SHP77 treated with DMSO at 0.1 percent for 48 hours (cell line): ENCODE results near the gene ACKR3.

Source experiments
- DNase-seq: peaks from one replicate; lab custom pipeline; 2025; lab: John Stamatoyannopoulos, UW

Gene ACKR3

DNA sequence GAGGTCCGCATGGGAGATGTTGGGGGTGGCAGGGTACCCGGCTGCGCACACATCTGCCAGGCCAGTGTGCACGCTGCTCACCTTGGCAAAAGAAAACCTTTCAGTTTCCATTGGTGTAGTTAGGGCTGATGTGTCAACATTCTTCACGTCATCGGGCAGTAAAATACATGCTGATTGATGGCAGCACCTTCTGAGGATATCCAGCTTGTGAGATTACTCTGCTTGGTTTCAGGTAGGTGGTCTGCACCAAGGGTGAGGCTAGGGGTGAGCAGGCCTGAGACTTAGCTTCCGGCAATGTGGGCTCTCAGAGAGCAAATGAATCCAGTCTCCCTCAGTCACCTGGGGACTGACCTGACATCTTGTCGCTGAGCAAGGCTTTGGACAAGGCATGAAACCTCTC, 19.3 kb upstream of the ACKR3 start:
- DNase-seq = no peak

DNA sequence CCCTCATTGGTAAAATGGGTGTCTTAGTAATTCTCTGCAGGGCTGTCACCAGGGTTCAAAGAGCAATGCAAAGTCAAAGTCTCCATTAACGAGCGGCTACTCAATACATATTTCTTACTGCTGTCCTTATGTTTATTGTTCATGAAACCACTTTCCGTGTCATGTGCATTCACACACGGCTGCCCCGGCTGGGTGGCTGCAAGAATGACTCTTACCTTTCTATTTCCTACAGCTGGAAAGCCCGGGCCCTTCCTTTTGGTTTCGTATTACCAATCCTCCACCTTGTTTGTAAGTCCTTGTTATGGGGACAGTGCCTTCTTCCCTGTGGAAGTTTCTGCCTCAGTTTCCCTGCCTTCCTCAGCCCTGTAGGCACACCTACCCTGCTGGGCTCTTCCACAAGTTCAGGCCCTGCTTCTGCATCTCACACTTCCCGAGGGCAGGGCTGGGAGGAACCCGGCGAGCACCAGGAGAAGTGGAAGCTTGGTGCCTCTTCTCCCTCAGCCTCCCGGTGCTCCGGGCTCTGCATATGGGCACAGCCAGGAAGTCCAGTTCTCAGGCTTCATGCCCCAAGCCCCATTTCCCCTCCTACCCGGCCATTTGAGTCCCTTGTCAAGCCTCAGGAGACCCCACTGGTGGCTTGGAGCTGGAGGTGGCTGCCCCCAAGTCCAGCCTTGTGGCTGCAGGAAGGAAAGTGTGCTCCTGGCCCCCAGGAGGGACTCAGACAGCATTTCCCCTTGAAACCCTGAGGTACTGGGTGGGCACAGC, 18.7 kb upstream of the ACKR3 start:
- DNase-seq = no peak

DNA sequence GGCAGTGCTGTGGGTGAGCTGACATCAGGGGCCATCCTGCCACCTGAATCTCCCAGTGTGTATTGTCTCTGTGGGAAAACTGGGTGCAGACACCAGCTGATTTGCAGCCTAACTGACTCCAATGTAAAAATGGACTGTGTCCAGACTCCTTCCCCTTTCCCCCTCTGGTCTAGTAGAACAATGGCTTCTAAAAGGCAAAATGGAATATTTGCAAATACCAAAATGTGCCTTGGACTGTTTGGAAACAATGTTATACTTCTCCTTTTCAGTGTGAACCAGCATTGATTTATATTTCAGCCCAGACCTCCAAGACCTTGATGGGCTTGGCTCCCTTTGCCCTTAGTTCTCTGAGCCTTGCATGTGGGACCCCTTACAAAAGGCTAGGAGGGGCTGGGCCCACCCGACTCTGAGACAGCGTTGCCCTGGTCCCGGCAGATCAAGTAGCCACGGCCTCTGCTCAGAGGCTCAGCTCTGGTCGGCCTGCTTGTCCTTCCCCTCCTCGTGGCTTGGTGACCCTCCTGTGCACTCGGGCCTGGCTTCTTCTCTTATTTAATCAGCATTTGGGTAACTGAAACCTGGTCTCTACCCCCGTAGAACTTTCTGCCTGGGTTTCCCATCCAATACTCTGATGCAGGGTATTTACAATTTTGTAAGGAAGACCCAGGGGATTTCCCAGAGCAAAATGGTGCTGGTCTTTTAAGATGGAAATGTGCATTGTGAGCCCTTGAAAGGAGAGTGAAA, 18.0 kb upstream of the ACKR3 start:
- DNase-seq = no peak

DNA sequence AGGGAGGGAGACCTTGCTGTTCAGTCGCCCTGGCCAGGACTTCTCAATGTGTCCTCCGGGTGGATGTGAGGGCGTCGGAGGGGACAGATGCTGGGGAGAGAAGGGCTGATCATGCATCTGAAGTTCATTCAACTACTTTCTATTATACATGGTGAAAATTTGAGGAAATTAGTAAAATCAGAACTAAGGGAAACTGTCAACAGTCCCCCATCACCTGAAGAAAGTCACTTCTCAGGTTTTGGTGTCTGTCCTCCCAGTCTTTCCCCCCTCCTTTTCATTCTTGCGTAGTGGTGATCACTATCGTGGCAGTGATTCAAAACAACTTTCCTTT, 17.4 kb upstream of the ACKR3 start:
- DNase-seq = no peak

DNA sequence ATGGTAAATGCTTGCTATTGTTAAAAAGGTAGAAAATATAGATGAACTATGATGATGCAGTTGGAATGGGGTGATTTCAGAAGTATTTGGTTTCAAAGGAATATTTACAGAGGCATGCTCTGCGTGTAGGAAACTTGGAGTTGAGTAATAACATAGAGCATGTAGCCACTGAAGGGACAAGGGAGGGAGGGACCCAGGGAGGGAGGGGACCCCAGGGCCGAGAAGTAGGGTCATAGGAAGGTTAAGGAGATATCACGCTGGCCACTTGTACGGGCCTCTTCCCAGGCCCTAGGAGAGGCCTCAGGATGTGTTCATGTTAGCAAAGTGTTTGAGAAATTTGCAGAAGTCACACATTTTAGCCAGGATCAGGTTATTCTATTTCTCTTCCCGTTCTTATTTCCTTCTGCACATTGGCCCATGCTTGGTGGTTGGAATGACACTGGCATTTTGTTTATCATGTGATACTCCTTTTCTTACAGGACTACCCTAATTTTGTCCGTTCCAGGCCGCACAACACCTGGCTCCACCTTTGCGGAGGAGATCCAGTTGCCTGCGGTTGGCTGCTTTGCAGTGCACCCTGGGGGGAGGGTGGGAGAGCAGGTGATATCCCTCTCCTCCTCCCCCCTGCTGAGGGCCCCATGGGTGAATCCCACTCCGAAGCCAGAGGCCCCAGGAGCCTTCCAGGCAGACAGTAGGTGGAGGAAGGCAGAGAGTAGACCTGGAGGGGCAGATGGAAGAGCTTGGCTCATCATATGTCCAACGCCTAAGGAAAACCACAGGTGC, 16.9 kb upstream of the ACKR3 start:
- no peak for DNase-seq

DNA sequence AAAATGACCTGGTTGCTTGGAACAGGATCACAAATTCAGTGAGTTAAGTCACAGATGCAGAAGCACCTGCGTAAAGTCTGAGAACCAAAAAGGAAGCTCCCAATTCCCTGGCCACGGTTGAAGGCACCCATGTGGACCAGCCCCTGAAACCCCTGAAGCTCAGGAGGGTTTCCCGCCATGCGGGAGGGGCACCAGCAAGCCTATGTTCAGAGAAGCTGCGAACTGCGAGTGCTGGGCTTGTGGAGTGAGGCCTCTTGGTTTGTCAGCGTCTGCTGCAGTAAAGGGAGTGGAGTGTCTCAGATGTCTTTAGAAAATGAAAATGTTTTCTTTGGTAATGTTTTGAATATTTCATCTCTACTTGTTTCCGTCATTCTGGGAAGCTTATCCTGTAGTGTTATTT, 16.1 kb upstream of the ACKR3 start:
- DNase-seq = no peak

DNA sequence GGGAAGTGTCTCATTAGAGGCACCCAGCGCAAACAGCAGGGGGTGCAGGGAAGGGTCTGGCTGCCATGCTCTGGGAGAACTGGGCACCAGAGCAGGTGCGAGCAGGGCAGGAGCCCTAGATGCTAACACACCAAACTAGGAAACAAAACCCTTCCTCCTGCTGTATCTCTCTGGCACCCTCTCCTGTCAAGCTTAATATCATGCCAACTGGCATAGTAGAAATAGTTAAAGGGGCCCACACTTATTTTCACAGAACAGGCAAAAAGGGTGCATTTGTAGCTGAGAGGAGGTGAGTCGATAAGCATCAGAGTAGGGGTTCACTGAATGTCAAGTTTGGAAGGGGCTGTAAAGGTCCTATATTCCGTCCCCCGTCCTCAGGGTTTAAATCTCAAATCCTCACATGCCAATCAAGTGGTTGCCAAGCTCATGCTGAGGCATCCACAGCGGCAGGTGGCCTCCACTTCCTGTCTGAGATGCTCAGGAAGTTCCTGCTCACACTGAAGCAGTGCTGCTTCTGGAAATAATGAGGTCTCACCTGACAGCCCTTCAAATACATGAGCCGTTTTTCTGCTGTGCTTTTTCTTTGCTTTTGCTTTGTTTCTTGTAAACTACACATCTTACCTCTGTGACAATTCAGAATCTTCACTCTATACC, 14.9 kb upstream of the ACKR3 start:
- DNase-seq = no peak

DNA sequence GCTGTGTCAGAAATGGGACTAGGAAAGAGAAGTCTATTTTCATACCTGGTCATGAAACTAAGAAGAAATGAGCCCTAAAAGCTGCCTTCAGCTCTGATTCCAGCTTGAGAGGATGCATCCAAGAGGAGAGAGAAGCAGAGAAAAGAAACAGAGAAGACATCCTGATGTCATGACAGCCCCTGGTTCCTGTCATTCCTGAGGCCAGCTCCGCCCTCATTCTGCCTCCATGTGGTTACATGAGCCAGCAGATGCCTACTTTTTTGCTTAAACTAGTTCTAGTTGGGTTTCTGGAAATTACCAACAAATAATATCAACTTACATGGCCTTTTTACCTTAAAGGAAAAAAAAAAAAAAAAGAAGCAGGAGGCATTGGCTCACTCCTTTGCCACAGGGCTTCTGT, 14.1 kb upstream of the ACKR3 start:
- no peak for DNase-seq

DNA sequence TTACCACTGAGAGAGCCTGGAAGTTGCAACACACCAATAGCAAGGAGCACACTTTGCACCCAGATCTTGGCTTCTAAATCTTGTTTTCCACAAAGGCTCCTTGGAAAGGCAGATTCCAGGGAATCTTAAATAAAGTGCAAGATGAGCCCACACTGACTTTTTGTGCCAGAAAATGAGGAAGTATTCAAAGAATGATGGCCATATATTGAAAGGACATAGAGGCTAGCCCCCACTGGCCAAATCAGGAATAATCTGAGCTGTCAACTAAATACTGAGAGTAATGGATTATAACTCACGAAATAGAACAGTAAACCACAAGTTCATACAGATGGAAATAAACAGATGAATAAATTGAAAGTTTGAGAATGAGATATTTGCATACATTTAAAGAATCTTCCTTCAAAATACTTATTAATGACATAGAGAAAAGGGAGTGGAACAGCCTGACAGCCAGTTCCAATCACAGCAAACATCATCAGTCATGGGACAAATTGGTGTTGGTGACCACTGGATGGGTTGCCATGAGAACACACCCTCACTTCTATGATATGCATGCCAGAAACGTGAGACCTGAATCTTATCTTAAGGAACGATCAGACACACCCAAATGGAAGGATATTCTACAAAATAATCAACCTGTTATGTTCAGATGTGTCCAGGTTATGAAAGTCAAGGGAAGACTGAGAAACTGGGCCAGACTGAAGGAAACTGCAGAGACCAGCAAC, 12.2 kb upstream of the ACKR3 start:
- no peak for DNase-seq

DNA sequence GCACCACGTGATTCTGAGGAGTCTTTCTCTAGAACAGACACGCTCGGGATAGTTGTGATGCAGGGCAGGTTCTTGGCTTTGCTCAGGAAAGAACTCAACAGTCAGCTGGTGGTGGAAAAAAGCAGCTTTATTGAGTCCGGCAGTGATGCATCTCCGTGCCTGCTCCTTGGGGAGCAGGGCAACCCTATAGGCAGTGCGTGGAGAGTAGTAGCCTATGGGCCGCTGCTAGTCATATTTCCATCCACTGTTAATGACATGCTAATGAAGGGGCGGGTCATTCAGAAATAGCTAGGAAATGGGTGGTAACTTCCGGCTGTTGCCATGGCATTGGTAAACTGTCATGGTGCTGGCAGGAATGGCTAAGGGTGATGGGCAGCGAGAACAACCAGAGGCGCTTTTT, 11.6 kb upstream of the ACKR3 start:
- no peak for DNase-seq

DNA sequence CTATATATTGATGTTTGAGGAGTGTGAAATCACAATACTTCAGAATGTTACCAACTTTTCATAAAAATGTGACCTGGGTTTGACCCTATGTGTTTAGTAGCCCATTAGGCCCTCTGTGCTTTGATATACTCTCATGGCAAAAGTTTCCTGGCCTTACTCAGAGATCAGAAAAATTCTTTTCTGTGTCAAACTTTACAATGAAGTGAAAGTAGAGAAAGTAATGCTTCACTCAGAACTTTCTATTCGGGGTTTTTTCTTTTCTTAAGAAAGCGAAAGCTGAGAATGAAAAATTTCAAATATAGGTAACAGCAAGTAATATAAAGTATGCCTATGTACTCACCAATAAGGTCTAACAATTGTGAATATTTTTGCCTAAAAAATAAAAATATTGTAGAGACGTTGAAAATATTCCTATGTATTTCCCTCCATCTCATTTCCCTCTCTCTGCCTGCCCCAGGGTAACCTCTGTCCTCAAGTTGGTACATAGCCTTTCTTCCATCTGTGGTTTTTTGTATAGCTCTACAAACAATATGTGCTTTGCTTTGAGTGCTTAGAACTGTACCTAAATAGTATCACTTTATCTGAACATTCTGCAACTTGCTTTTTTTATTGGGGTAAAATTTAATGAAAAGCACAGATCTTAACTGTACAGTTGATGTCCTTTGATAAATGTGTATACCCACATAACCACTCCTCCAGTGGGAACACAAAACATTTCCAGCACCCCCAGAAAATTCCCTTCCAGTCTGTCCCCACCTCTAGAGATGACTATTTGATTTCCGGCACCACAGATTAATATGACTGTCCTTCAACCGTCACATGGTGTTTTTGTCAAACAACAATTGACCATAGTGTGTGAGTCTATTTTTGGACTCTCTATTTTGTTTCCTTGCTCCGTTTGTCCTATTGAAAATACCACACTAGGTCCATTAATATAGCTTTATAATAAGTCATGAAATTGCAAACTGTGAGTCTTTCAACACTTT, 10.3 kb upstream of the ACKR3 start:
- no peak for DNase-seq

DNA sequence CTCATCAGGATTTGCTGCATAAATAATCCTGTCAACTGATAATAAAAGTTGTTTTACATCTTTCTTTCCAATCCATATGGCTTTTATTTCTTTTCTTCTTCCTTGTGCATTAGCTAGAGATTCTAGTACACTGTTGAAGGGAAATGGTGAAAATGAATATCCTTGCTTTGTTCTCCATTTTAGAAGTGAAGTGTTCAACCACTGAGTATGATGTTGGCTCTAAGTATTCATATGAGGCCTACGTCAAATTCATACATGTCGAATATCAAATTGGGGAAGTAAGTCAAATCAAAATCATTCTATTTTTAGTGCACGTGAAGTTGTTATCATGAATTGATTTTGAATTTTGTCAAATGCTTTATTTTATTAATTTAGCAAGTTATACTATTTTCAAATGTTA, 7.8 kb upstream of the ACKR3 start:
- no peak for DNase-seq

DNA sequence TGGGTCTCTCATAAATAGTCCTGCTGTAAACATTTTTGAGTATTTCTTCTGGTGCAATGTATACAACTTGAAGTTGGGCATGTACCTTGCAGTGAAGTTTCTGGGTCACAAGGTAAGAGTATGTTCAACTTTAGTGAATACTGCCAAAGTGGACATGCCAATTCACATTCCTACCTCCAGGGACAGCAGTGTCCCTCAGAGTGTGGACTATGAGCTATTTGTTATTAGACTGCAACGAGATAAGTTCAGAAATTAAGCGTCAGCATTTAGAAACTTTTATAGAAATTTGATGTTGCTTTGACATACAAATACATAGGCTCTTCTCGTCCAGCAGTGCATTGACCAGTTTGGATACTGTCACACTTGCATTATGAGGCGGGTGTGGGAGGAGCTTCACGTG, 7.2 kb upstream of the ACKR3 start:
- no peak for DNase-seq

DNA sequence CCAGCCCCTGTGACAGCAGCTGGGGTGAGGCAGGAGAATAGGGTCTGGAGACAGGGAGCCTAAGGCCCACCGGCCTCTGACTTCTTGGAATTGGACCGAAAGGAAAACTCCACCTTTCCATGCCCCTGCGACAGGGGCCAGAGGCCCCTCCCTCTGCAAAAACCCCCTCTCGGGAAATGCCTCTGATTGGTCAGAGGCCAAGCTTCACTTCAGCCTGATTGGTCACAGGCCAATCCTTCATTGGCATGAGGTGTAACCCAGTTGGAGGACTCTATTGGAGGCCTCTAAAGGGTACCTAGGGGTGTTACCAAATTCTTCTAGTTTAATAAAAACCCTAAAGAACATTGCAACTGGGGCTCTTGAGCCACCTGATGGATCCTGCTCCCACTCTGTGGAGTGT, 5.7 kb upstream of the ACKR3 start:
- no peak for DNase-seq

DNA sequence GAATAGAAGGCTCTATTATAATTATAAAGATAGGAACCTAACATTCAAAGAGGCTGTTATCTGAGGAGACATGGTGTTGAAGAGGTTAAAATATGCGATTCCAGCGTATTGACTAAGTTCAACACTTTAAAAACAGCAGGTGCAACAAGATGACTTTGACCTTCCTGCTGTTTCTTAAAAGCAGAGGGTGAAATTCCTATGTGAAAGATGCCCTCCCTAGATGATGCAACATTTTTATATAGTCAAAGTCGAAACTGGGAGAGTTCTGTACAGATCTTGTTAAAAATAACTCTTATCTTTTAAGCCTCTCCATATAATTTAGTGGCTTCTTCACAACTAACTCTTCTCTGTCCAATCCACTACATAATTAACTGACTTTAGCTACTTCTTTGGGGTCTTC, 4.4 kb upstream of the ACKR3 start:
- DNase-seq = no peak

DNA sequence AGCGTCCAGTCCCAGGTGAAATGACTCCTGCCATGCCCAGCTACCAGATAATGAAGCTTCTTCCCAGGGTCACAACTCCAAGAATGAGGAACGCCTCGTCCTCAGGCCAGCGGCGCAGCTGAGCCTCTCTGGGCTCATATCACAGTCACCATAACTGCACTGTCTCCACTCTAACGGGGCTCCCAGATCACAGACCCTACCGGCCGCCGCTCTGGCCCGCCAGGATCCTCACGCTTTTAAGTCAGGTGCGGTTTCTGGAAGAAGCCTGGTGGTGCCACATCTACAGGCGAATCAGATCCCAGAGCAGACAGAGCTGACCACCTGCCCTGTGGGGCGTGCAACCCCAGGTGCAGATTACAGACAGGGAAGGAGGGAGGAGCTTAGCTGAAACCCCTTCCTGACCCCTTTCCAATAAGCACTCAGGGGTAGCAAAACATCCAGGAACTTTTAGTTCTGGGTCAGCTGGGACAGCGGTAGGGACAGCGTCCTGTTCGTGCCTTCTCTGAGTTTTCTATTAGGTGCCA, 3.7 kb upstream of the ACKR3 start:
- no peak for DNase-seq

DNA sequence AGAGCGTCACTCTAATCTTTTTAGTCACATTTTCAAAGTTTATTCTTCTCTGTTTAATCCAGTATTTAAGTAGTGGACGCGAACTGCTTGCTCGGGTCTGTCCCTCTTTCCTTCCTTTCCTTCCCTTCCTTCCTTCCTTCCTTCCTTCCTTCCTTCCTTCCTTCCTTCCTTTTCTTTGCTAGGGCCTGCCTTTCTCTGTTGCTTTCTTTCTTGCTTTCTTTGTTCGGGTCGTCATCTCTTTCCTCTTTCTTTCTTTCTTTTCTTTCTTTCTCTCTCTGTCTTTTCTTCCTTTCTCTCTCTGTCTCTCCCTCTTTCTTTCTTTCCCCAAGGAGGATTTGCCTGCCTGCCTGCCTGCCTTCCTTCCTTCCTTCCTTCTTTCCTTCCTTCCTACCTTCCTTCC, 3.0 kb upstream of the ACKR3 start:
- no peak for DNase-seq

DNA sequence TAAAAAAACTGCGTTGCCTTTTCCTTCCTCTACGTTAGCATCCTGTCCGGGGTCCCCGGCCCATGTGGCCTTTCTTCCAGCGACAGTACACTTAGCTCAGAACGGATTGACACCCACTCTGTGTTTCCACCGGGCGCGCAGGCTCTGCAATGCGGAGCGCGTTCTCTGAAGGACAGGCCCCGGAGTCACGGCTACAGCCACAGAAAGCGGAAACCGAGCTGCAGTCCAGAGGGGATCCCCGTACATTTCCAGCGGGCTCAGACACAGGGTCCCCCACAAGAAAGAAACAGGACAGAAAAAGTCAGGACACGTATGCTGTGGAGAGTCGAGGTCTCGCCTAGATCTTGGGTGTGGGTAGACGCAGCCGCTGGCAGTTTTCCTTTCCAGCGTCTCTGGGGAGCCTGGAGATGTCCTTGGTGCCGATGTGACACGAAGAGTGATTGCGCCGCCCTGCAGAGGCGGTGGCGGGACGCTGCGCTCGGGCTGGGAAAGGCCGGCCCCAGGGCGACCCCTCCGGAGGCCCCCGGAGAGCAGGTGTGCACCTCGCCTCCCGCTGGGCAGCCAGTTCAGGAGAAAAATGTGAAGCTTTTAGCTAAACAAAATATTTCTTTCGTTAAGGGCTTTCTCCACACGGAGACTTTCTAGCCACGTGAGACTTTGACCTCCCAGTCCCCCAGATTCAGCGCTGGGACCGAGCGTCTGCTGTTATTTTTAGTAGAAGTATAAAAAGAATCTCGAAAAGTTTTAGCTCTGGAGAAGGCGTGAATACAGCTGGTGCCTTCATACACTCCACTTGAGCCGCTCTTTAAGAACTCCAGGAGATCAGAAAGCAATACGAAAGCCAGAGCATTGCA, 1.3 kb upstream of the ACKR3 start:
- DNase-seq = no peak

DNA sequence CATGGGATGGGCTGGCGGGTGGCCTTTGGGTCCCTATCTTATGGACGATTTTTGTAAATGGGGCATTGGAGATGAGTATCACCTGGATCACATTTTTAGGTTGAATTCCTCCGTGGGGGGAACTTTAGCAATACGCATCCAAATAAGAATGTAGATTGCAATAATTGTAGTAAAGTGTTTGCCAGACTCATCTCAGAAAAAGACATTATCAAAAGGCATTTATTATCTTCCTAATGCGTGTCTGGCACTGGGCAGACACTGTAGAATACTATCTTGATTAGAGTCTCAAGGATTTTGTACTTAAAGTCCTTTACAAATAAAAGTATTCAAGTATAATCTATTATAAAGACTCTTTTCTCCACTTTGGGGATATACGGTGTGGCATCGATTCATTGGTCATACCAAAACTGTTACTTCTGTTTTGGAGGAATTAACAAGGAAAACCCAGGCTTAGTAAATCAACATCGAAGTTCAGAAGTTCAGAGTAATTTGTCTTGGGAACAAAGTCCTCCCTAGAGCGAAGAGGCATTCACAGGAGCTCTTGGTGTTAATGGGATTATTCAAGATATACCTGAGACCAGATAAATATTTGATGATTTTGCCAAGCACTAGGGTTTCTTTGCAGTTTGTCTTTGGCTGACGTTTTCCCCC, 578 bp upstream of the ACKR3 start:
- DNase-seq = no peak
